SK-N-MC (cell line): Measurements from ENCODE around the gene TMEM126A.

Experiments
- EZH2 ChIP-seq: fragments of 200-600 bp; sonication (generic); IDR thresholded peaks from one replicate; pipeline ENCODE4 v1.6.1; 2017; ENCODE audit warnings: antibody characterized with exemption
- FOXP2 ChIP-seq: optimal IDR thresholded peaks from 2 replicates; pipeline ENCODE3; 2011; ENCODE audit warnings: mild to moderate bottlenecking, moderate library complexity; ENCODE audit not compliant: insufficient read depth; ENCODE audit errors: extremely low read length, control extremely low read depth
- POLR2AphosphoS5 ChIP-seq: IDR thresholded peaks from 2 replicates; pipeline ENCODE4 v1.6.1; 2012; ENCODE audit warnings: mild to moderate bottlenecking, low read depth, low read length, borderline replicate concordance

DNA sequence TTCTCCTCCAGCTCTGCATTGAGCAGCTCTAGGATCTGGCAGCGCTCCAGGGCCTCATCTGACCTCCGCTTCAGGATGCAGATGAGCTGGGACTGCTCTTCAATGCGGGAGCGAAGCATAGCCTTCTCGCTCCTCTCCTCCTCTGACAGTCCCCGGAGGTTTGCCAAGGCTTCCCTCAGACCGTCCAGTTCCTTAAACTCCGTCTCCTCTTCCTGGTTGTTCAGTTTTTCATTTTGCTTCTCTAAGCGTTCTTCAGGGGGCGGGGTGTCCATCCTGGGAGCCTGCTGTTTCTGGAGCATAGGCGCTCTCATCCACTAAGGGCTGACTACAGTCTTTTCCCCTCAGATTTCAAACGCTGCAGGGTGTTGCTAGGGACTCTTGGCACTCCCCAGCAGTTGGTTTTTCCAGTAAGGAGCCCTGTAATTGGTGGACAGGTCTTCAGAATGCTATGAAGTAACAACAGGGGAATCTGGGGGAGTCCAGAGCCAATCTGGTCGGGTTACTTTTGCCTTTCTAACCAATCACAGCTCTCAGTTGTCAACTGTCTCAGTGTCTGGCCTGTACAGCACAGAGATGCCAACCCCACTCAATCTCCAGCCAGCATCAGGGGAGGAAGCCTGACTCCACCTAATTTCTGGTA, 38.2 kb downstream of the TMEM126A start, which contains the start of gene CCDC89:
- TF ChIP-seq POLR2AphosphoS5 = no peak
- no peak for TF ChIP-seq EZH2
- no peak for TF ChIP-seq FOXP2
